Measurements from ENCODE around the gene RIF1.

RIF1 gene

GRCh38 chr2:151523850-151524249 lies 114.1 kb downstream of the RIF1 start:
- no peak for TF ChIP-seq TEAD4 (IDR thresholded peaks at IDR 0.05)
- no peak for TF ChIP-seq CREB1 (IDR thresholded peaks at IDR 0.05; ENCODE audit: low read depth)
- TF ChIP-seq, protein P1, sequence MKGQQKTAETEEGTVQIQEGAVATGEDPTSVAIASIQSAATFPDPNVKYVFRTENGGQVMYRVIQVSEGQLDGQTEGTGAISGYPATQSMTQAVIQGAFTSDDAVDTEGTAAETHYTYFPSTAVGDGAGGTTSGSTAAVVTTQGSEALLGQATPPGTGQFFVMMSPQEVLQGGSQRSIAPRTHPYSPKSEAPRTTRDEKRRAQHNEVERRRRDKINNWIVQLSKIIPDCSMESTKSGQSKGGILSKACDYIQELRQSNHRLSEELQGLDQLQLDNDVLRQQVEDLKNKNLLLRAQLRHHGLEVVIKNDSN (IDR thresholded peaks at IDR 0.05) = no peak
- TF ChIP-seq CEBPB (IDR thresholded peaks at IDR 0.05) = no peak
- no peak for TF ChIP-seq FOXM1 (IDR thresholded peaks at IDR 0.05; ENCODE audit: borderline replicate concordance, low read depth)
- TF ChIP-seq EGR1 (IDR thresholded peaks at IDR 0.05) = no peak
- no peak for TF ChIP-seq EP300 (IDR thresholded peaks at IDR 0.05; ENCODE audit: borderline replicate concordance)
- TF ChIP-seq, protein P2, sequence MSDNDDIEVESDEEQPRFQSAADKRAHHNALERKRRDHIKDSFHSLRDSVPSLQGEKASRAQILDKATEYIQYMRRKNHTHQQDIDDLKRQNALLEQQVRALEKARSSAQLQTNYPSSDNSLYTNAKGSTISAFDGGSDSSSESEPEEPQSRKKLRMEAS (IDR thresholded peaks at IDR 0.05) = no peak
- TF ChIP-seq, protein P3, sequence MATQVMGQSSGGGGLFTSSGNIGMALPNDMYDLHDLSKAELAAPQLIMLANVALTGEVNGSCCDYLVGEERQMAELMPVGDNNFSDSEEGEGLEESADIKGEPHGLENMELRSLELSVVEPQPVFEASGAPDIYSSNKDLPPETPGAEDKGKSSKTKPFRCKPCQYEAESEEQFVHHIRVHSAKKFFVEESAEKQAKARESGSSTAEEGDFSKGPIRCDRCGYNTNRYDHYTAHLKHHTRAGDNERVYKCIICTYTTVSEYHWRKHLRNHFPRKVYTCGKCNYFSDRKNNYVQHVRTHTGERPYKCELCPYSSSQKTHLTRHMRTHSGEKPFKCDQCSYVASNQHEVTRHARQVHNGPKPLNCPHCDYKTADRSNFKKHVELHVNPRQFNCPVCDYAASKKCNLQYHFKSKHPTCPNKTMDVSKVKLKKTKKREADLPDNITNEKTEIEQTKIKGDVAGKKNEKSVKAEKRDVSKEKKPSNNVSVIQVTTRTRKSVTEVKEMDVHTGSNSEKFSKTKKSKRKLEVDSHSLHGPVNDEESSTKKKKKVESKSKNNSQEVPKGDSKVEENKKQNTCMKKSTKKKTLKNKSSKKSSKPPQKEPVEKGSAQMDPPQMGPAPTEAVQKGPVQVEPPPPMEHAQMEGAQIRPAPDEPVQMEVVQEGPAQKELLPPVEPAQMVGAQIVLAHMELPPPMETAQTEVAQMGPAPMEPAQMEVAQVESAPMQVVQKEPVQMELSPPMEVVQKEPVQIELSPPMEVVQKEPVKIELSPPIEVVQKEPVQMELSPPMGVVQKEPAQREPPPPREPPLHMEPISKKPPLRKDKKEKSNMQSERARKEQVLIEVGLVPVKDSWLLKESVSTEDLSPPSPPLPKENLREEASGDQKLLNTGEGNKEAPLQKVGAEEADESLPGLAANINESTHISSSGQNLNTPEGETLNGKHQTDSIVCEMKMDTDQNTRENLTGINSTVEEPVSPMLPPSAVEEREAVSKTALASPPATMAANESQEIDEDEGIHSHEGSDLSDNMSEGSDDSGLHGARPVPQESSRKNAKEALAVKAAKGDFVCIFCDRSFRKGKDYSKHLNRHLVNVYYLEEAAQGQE (IDR thresholded peaks at IDR 0.05; ENCODE audit: low read depth) = no peak
- no peak for TF ChIP-seq RAD21 (IDR thresholded peaks at IDR 0.05; ENCODE audit: low read depth)
- no peak for TF ChIP-seq ZBTB7A (IDR thresholded peaks at IDR 0.05; ENCODE audit: low read depth)
- no peak for TF ChIP-seq TAF1 (IDR thresholded peaks at IDR 0.05; ENCODE audit: low read depth)
- TF ChIP-seq YY1 (IDR thresholded peaks at IDR 0.05; ENCODE audit: low read depth) = no peak
- no peak for TF ChIP-seq NFIC (IDR thresholded peaks at IDR 0.05)

DNA sequence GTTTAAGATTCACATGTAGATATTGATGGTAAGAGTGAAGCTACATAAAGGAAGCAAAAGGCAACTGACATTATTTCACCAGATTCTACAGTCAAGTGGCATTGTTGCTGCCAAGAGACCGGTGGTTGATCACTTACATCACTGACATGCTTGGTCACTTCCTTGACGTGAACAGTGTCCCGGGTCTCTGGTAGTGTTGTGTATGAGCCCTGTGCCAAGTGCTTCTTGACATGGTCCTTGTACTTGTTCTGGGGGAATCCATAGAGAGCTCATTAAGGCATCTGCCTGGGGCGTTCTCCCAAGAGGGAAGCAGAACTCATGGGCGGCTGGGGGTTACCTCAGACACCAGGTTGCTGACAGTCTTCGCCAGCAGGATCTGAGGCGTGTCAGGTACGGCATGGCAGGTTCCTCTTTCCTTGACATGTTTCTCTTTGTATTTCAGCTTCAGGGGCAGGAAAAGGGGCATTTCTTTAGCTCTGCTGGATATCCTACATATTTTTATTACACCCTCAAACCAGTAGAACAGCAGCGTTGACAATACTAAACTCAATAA lies 116.2 kb downstream of the RIF1 start:
- no peak for TF ChIP-seq YY1 (IDR thresholded peaks at IDR 0.05; ENCODE audit: low read depth)
- no peak for TF ChIP-seq RAD21 (IDR thresholded peaks at IDR 0.05; ENCODE audit: low read depth)
- TF ChIP-seq ZBTB7A (IDR thresholded peaks at IDR 0.05; ENCODE audit: low read depth) = no peak
- TF ChIP-seq TEAD4 (IDR thresholded peaks at IDR 0.05) = no peak
- TF ChIP-seq CEBPB (IDR thresholded peaks at IDR 0.05) = no peak
- no peak for TF ChIP-seq TAF1 (IDR thresholded peaks at IDR 0.05; ENCODE audit: low read depth)
- TF ChIP-seq, protein P3 (IDR thresholded peaks at IDR 0.05; ENCODE audit: low read depth) = no peak
- TF ChIP-seq FOXM1 (IDR thresholded peaks at IDR 0.05; ENCODE audit: borderline replicate concordance, low read depth) = no peak
- no peak for TF ChIP-seq EGR1 (IDR thresholded peaks at IDR 0.05)
- TF ChIP-seq NFIC (IDR thresholded peaks at IDR 0.05) = no peak
- TF ChIP-seq, protein P2 (IDR thresholded peaks at IDR 0.05) = no peak
- TF ChIP-seq TCF12 (IDR thresholded peaks at IDR 0.05; ENCODE audit: low read depth) = no peak
- TF ChIP-seq EP300 (IDR thresholded peaks at IDR 0.05; ENCODE audit: borderline replicate concordance) = no peak
- TF ChIP-seq, protein P1 (IDR thresholded peaks at IDR 0.05) = no peak
- no peak for TF ChIP-seq CREB1 (IDR thresholded peaks at IDR 0.05; ENCODE audit: low read depth)

GRCh38 chr2:151526572-151527090 lies 116.9 kb downstream of the RIF1 start:
- no peak for TF ChIP-seq TEAD4 (IDR thresholded peaks at IDR 0.05)
- TF ChIP-seq CREB1 (IDR thresholded peaks at IDR 0.05; ENCODE audit: low read depth) = no peak
- TF ChIP-seq TAF1 (IDR thresholded peaks at IDR 0.05; ENCODE audit: low read depth) = no peak
- no peak for TF ChIP-seq NFIC (IDR thresholded peaks at IDR 0.05)
- no peak for TF ChIP-seq TCF12 (IDR thresholded peaks at IDR 0.05; ENCODE audit: low read depth)
- TF ChIP-seq YY1 (IDR thresholded peaks at IDR 0.05; ENCODE audit: low read depth) = no peak
- TF ChIP-seq, protein P2 (IDR thresholded peaks at IDR 0.05) = no peak
- TF ChIP-seq RAD21 (IDR thresholded peaks at IDR 0.05; ENCODE audit: low read depth) = no peak
- TF ChIP-seq, protein P3 (IDR thresholded peaks at IDR 0.05; ENCODE audit: low read depth) = no peak
- no peak for TF ChIP-seq EP300 (IDR thresholded peaks at IDR 0.05; ENCODE audit: borderline replicate concordance)
- TF ChIP-seq, protein P1 (IDR thresholded peaks at IDR 0.05) = no peak
- no peak for TF ChIP-seq EGR1 (IDR thresholded peaks at IDR 0.05)
- TF ChIP-seq CEBPB (IDR thresholded peaks at IDR 0.05) = no peak
- TF ChIP-seq ZBTB7A (IDR thresholded peaks at IDR 0.05; ENCODE audit: low read depth) = no peak
- TF ChIP-seq FOXM1 (IDR thresholded peaks at IDR 0.05; ENCODE audit: borderline replicate concordance, low read depth) = no peak

Data from Ishikawa (cell line).